GM21390 (cell line): ENCODE data around the gene PGBD1.
"Not testable (repeated sequence)": the region's sequence is repeated elsewhere in the genome, so short reads cannot be mapped to it uniquely, and the experiment has no call there.

Experiments
- ATAC-seq: cut with Tn5 transposase; IDR thresholded peaks from one replicate; pipeline ENCODE4 v1.9.1; 2021; ENCODE audit not compliant: unreplicated experiment

PGBD1 gene

GRCh38 chr6:28266962-28267694 is 14.2 kb upstream of the PGBD1 start, which contains the start of gene ZSCAN26:
Gene ZSCAN26 (plus strand): TSS chr6:28267143. CDS start chr6:28271920, 4,777 bp downstream.
- peak; percentile 92 for ATAC-seq

GRCh38 chr6:28267695-28268059 is 13.7 kb upstream of the PGBD1 start:
- no peak for ATAC-seq

- ATAC-seq: no peak
Measured at GRCh38 chr6:28269492-28269891, 11.9 kb upstream of the PGBD1 start.

GRCh38 chr6:28274888-28275287 is 6.5 kb upstream of the PGBD1 start:
- no peak for ATAC-seq

GRCh38 chr6:28277746-28278145 is 3.6 kb upstream of the PGBD1 start:
- no peak for ATAC-seq

GRCh38 chr6:28280595-28281287 is 631 bp upstream of the PGBD1 start:
- ATAC-seq: no peak

- ATAC-seq: no peak
Measured at GRCh38 chr6:28282926-28283325, 1.6 kb downstream of the PGBD1 start.

GRCh38 chr6:28291573-28291972 is 10.2 kb downstream of the PGBD1 start:
- ATAC-seq: no peak

GRCh38 chr6:28295326-28295725 is 14.0 kb downstream of the PGBD1 start:
- ATAC-seq: no peak

GRCh38 chr6:28296520-28297060 is 15.2 kb downstream of the PGBD1 start:
- no peak for ATAC-seq

- ATAC-seq: peak; percentile 79
Measured at GRCh38 chr6:28303570-28303969, 22.2 kb downstream of the PGBD1 start.

- ATAC-seq: not testable (repeated sequence)
Measured at GRCh38 chr6:28306363-28306762, 25.0 kb downstream of the PGBD1 start.

- no peak for ATAC-seq
Measured at GRCh38 chr6:28311139-28311823, 29.9 kb downstream of the PGBD1 start.

- ATAC-seq: no peak
Measured at GRCh38 chr6:28312939-28313338, 31.6 kb downstream of the PGBD1 start.

- ATAC-seq: no peak
Measured at GRCh38 chr6:28315628-28316027, 34.3 kb downstream of the PGBD1 start.

- ATAC-seq: not testable (repeated sequence)
Measured at GRCh38 chr6:28317866-28318265, 36.5 kb downstream of the PGBD1 start.

- no peak for ATAC-seq
Measured at GRCh38 chr6:28322661-28323060, 41.3 kb downstream of the PGBD1 start.

GRCh38 chr6:28323813-28324424 is 42.5 kb downstream of the PGBD1 start:
- no peak for ATAC-seq

- ATAC-seq: no peak
Measured at GRCh38 chr6:28326371-28326948, 45.1 kb downstream of the PGBD1 start.

- ATAC-seq: no peak
Measured at GRCh38 chr6:28330041-28330440, 48.7 kb downstream of the PGBD1 start.

- no peak for ATAC-seq
Measured at GRCh38 chr6:28333047-28333446, 51.7 kb downstream of the PGBD1 start.
